22Rv1 (cell line): ENCODE data around the gene KRT32.

ENCODE experiments used
- ZFX ChIP-seq: fragments of 450-650 bp; IDR thresholded peaks from 2 replicates; pipeline ENCODE4 v1.6.1; 2017; ENCODE audit warnings: antibody characterized with exemption, borderline replicate concordance
- TF ChIP-seq, protein P1 (sequence below): fragments of 450-650 bp; IDR thresholded peaks from 2 replicates; pipeline ENCODE4 v1.5.1; 2017; ENCODE audit warnings: mild to moderate bottlenecking

DNA sequence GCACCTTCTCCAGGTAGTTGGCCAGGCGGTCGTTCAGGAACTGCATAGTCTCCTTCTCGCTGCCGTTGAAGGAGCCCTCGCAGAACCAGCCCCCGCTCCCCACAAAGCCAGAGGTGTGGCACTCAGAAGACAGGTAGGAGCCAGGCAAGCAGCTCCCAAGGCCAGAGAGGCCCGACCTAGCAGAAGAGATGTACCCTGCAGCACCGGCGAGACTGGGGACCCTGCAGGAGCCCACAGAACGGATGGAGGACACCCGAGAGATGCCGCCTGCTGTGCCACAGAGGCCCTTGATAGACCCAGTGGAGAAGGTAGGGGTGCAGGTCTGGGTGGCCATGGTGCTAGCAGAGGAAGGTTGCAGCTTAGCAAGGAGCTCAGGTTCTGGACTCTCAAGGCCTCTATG is 22.3 kb upstream of the KRT32 start, which contains the start of gene KRT36:
- TF ChIP-seq, protein P1, sequence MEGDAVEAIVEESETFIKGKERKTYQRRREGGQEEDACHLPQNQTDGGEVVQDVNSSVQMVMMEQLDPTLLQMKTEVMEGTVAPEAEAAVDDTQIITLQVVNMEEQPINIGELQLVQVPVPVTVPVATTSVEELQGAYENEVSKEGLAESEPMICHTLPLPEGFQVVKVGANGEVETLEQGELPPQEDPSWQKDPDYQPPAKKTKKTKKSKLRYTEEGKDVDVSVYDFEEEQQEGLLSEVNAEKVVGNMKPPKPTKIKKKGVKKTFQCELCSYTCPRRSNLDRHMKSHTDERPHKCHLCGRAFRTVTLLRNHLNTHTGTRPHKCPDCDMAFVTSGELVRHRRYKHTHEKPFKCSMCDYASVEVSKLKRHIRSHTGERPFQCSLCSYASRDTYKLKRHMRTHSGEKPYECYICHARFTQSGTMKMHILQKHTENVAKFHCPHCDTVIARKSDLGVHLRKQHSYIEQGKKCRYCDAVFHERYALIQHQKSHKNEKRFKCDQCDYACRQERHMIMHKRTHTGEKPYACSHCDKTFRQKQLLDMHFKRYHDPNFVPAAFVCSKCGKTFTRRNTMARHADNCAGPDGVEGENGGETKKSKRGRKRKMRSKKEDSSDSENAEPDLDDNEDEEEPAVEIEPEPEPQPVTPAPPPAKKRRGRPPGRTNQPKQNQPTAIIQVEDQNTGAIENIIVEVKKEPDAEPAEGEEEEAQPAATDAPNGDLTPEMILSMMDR, result no peak
- no peak for TF ChIP-seq ZFX
